Measurements from ENCODE around the gene ANKRD62. TPM values are rescaled to one million over a fixed set of nuclear protein-coding genes. Genes with fewer than 3 reads are reported as not detected.
"Not testable (repeated sequence)": the region's sequence is repeated elsewhere in the genome, so short reads cannot be mapped to it uniquely, and the experiment has no call there.

ANKRD62 gene
- total and polyA plus RNA-seq, 9 of the 15 experiments (the other 6 are each of a cell fraction or from before 2014, with no cell fraction given): 0.16 to 1.1 (median 0.45) TPM; not detected in 1

DNA sequence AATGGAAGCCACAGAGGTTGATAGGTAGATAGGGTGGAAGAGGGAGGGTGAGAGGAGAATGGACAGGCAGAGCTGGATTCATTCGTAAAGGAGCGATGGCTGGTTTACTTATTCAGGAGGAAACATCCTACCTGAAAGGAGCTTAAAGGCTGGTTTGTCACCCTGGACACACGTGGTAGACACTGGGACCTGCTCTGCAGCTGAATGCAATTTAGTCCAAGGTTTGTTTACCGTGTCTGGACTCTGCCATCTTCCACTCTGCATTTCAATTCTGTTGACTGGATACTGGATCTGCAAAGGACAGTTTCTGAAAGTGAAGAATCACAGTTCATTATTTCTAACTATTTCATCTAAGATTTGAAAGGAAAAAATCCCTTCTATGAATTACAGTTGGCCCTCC lies 15.6 kb upstream of the ANKRD62 start:
- H4K20me1 ChIP-seq (replicated peaks; ENCODE audit: control insufficient read depth, insufficient read depth, low read length); H3K27ac ChIP-seq (ENCODE audit: extremely low read depth, low read depth, low read length); BruUV-seq (replicated peaks); H3K79me2 ChIP-seq (ENCODE audit: control insufficient read depth, insufficient read depth, low read length); H3K4me1 ChIP-seq (replicated peaks in 1 of 2; ENCODE audit: control insufficient read depth in 2 of 2, insufficient read depth in 2 of 2, low read length in 2 of 2); H3K36me3 ChIP-seq (ENCODE audit: control insufficient read depth, insufficient read depth, low read length); in situ Hi-C loops (cut with MboI); intact Hi-C loops (cut with micrococcal nuclease); H3K9me1 ChIP-seq (ENCODE audit: control insufficient read depth, insufficient read depth, low read length); H3K9me3 ChIP-seq (replicated peaks; ENCODE audit: control insufficient read depth, insufficient read depth, low read depth, low read length); H3K4me3 ChIP-seq; H2AFZ ChIP-seq (ENCODE audit: low read depth, low read length); ATAC-seq; CTCF ChIA-PET (ENCODE audit: low intra/inter-chr PET ratio); DNase-seq (ENCODE audit: extremely low read depth in 1 of 4, low spot score in 3 of 4); FAIRE-seq; H3K4me2 ChIP-seq (ENCODE audit: insufficient read depth, low read length); H3K9ac ChIP-seq (ENCODE audit: insufficient read depth in 1 of 2, low read depth in 2 of 2, low read length in 2 of 2); POLR2A ChIA-PET: not testable (repeated sequence)
- peaks cover 9 to 12% of the 10 kb centered on the region in 2 experiments; a peak in 4 of 5 replicates for H3K27me3 ChIP-seq (ENCODE audit: control insufficient read depth in 2 of 2, insufficient read depth in 2 of 2, low read length in 2 of 2)
- 0% methylated on average over 1 of the region's 4 CpGs for WGBS (ENCODE audit: insufficient coverage, low coverage, missing lambda C conversion rate)

DNA sequence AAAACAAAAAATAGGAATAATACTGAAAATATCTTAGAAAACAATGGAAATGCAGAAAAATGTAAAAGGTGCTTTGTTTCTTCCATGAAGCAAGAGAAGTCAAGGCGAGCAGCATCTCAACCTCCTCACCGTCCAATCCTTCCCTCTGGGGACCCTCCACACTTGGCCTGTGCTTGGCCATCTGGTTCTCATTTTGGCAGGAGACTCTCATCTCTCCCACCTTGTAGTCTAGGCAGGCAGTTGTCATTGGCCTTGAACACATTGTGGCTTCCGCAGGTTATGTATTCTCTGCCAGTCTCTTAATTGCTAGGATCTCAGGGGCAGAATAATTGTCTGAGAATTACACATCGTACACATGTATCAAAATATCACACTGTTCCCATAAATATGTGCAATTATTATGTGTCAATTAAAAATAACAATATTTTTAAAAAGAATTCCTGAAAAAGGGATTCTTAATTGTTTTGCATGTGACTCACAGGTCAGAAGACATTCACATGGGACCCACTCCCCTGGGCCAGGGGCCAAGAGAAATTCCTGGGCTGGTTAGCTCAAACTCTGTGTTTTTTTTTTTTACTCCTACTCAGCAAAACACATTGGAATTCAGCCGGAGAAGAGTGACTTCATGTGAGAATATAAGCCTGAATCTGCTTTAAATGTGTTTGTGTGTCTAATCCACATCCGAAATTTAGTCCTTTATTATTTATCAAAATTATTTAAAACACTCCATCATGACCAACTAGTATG lies 14.0 kb upstream of the ANKRD62 start:
- in situ Hi-C loops (cut with MboI): loop anchor here (5.0 kb wide), 1 partner anchor 1167 kb away; no protein-coding TSS in a partner anchor
- BruUV-seq (replicated peaks): no TSS peak
- Histone ChIP-seq H3K4me3 (no peak overlapping the region), H3K9me1 (ENCODE audit: control insufficient read depth, insufficient read depth, low read length) (no peaks in the 10 kb centered on the region), H3K27ac (ENCODE audit: extremely low read depth, low read depth, low read length) (no peak overlapping the region), H3K79me2 (ENCODE audit: control insufficient read depth, insufficient read depth, low read length) (no peaks in the 10 kb centered on the region), H3K4me2 (ENCODE audit: insufficient read depth, low read length) (no peak overlapping the region), H2AFZ (ENCODE audit: low read depth, low read length) (no peak overlapping the region), H3K27me3 (ENCODE audit: control insufficient read depth in 2 of 2, insufficient read depth in 2 of 2, low read length in 2 of 2) (peaks cover 10 to 12% of the 10 kb centered on the region in 2 experiments; a peak in 4 of 5 replicates), H4K20me1 (replicated peaks; ENCODE audit: control insufficient read depth, insufficient read depth, low read length) (no peaks in the 10 kb centered on the region; the same call in 1 of the 2 replicates), H3K4me1 (replicated peaks in 1 of 2; ENCODE audit: control insufficient read depth in 2 of 2, insufficient read depth in 2 of 2, low read length in 2 of 2) (peaks cover 0 to 7% of the 10 kb centered on the region in 2 experiments; a peak in 2 of 5 replicates), H3K36me3 (ENCODE audit: control insufficient read depth, insufficient read depth, low read length) (no peaks in the 10 kb centered on the region), H3K9me3 (replicated peaks; ENCODE audit: control insufficient read depth, insufficient read depth, low read depth, low read length) (no peaks in the 10 kb centered on the region), H3K9ac (ENCODE audit: insufficient read depth in 1 of 2, low read depth in 2 of 2, low read length in 2 of 2) (no peak overlapping the region)
- POLR2A ChIA-PET: no interaction called here
- CTCF ChIA-PET (ENCODE audit: low intra/inter-chr PET ratio): no interaction called here
- DNase-seq (ENCODE audit: extremely low read depth in 1 of 4, low spot score in 3 of 4) (no peak), ATAC-seq (no peak), FAIRE-seq (no peak)
- intact Hi-C loops (cut with micrococcal nuclease): no loop called here
- 4% methylated on average over 6 of the region's 6 CpGs for WGBS (ENCODE audit: insufficient coverage, low coverage, missing lambda C conversion rate)
- TF ChIP-seq, protein P1, sequence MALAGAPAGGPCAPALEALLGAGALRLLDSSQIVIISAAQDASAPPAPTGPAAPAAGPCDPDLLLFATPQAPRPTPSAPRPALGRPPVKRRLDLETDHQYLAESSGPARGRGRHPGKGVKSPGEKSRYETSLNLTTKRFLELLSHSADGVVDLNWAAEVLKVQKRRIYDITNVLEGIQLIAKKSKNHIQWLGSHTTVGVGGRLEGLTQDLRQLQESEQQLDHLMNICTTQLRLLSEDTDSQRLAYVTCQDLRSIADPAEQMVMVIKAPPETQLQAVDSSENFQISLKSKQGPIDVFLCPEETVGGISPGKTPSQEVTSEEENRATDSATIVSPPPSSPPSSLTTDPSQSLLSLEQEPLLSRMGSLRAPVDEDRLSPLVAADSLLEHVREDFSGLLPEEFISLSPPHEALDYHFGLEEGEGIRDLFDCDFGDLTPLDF (CRISPR knock-in tag; IDR thresholded peaks at IDR 0.05): no peak
- TF ChIP-seq MXI1 (IDR thresholded peaks at IDR 0.05; ENCODE audit: low read depth, low read length) (no peak), ZNF354B (CRISPR knock-in tag; IDR thresholded peaks at IDR 0.05) (no peak), ESRRB (CRISPR knock-in tag; IDR thresholded peaks at IDR 0.05; ENCODE audit: borderline replicate concordance) (no peak)

All from K562 (cell line).